HCT116 (cell line): ENCODE results near the gene EGFL7. TPM values are rescaled to one million over a fixed set of nuclear protein-coding genes. Genes with fewer than 3 reads are reported as not detected.

Experiments used
- ATAC-seq: fragments of 200-7000 bp; cut with Tn5 transposase; 2 replicates; pipeline ENCODE4 v1.9.1; 2020; ENCODE audit warnings: mild to moderate bottlenecking, moderate library complexity
- BruUV-seq: library from RNA; stranded (reverse); fragments of 400-500 nt; replicated peaks from 2 replicates; lab custom pipeline; 2021; lab: Mats Ljungman, UMichigan
- CTCF ChIA-PET: fragments of 300-600 bp; sonication (Branson Sonifier 250); formaldehyde crosslinking; loops from one replicate; lab custom pipeline; 2021; ENCODE audit warnings: antibody characterized with exemption; lab: Charles Lee
- POLR2A ChIA-PET: fragments of 300-600, 350-600 bp; sonication (Branson Sonifier 250); formaldehyde crosslinking; loops from one replicate; lab custom pipeline; 2021; ENCODE audit warnings: antibody characterized with exemption; lab: Charles Lee
- RAD21 ChIA-PET, 2 experiments: fragments of 300-600 bp; sonication (Branson Sonifier 250); formaldehyde crosslinking; loops; one replicate each; lab custom pipeline; 2023; ENCODE audit warnings: low total read pairs in 2 of 2; ENCODE audit not compliant: uncharacterized antibody in 2 of 2, unreplicated experiment in 2 of 2, low non-redundant PET in 1 of 2; lab: Charles Lee
- DNase-seq: peaks from one replicate; pipeline ENCODE4 v3.0.0-alpha.2; 2010; ENCODE audit warnings: low read depth, low spot score
- H2AFZ ChIP-seq: fragments of 200-600 bp; shearing (Covaris generic), sonication (generic); 2 replicates; pipeline ENCODE4 v1.6.1; 2017; ENCODE audit warnings: low read depth, mixed run types, mixed read lengths, antibody characterized with exemption, low read length; ENCODE audit not compliant: poor library complexity, severe bottlenecking
- H3K27ac ChIP-seq: 2 replicates; pipeline ENCODE4 v1.5.1; 2012; ENCODE audit warnings: low read depth, low read length
- H3K27me3 ChIP-seq: fragments of 200-600 bp; sonication (generic); 2 replicates; pipeline ENCODE4 v1.6.1; 2016; ENCODE audit warnings: mixed run types, low read length, mixed read lengths; ENCODE audit not compliant: insufficient read depth
- H3K36me3 ChIP-seq, 2 experiments: fragments of 200-500 bp in 1 of 2; fragments of 200-600 bp in 1 of 2; sonication (Bioruptor generic) in 1 of 2; sonication (generic) in 1 of 2; 2 replicates each; pipeline versions ENCODE4 v1.5.1 to v1.6.1; 2014 to 2016; ENCODE audit warnings: low read length in 2 of 2, inconsistent platforms in 1 of 2, mixed read lengths in 1 of 2, mixed run types in 1 of 2; ENCODE audit not compliant: insufficient read depth in 2 of 2, control insufficient read depth in 1 of 2
- H3K4me1 ChIP-seq, 2 experiments: fragments of 200-600 bp in 1 of 2; sonication (generic) in 1 of 2; 2 replicates each; pipeline versions ENCODE4 v1.5.1 to v1.6.1; 2012 to 2017; ENCODE audit warnings: low read length in 2 of 2, inconsistent platforms in 1 of 2, mild to moderate bottlenecking in 1 of 2, mixed read lengths in 1 of 2, mixed run types in 1 of 2, moderate library complexity in 1 of 2; ENCODE audit not compliant: insufficient read depth in 2 of 2, control insufficient read depth in 1 of 2
- H3K4me2 ChIP-seq: fragments of 200-600 bp; sonication (generic); 2 replicates; pipeline ENCODE4 v1.6.1; 2017; ENCODE audit warnings: mixed run types, low read length, mixed read lengths
- H3K4me3 ChIP-seq, 2 experiments: fragments of 200-600 bp in 1 of 2; sonication (generic) in 1 of 2; replicated peaks in 1 of 2; 2 replicates each; pipeline ENCODE4 v1.5.1; 2011 to 2016; ENCODE audit warnings: low read length in 2 of 2, control low read depth in 1 of 2, low read depth in 1 of 2, mild to moderate bottlenecking in 1 of 2, mixed read lengths in 1 of 2, mixed run types in 1 of 2
- H3K79me2 ChIP-seq: fragments of 200-600 bp; sonication (generic); 2 replicates; pipeline ENCODE4 v1.6.1; 2017; ENCODE audit warnings: mild to moderate bottlenecking, mixed run types, low read length, moderate library complexity, mixed read lengths; ENCODE audit not compliant: insufficient read depth
- H3K9ac ChIP-seq: fragments of 200-600 bp; sonication (generic); 2 replicates; pipeline ENCODE4 v1.6.1; 2016; ENCODE audit warnings: low read length, mixed read lengths
- H3K9me2 ChIP-seq: fragments of 200-600 bp; sonication (generic), shearing (Covaris generic); 2 replicates; pipeline ENCODE4 v1.6.1; 2017; ENCODE audit warnings: mixed run types, mild to moderate bottlenecking, moderate library complexity; ENCODE audit not compliant: insufficient read depth
- H3K9me3 ChIP-seq, 2 experiments: fragments of 200-500 bp in 1 of 2; fragments of 200-600 bp in 1 of 2; sonication (Bioruptor generic) in 1 of 2; sonication (generic) in 1 of 2; 2 replicates each; pipeline ENCODE4 v1.6.1; 2014 to 2017; ENCODE audit warnings: low read length in 2 of 2, mixed read lengths in 2 of 2, inconsistent platforms in 1 of 2, low read depth in 1 of 2, mild to moderate bottlenecking in 1 of 2, mixed run types in 1 of 2, moderate library complexity in 1 of 2; ENCODE audit not compliant: control insufficient read depth in 1 of 2, insufficient read depth in 1 of 2
- H4K20me1 ChIP-seq: fragments of 200-600 bp; sonication (generic), shearing (Covaris generic); 2 replicates; pipeline ENCODE4 v1.6.1; 2017; ENCODE audit warnings: mixed run types, mild to moderate bottlenecking, moderate library complexity; ENCODE audit not compliant: insufficient read depth
- ATF3 ChIP-seq: IDR thresholded peaks from 2 replicates; pipeline ENCODE4 v1.6.1; 2012
- CEBPB ChIP-seq: IDR thresholded peaks from 2 replicates; pipeline ENCODE4 v1.6.1; 2012; ENCODE audit warnings: low read depth
- EGR1 ChIP-seq: IDR thresholded peaks from 2 replicates; pipeline ENCODE4 v1.6.1; 2012; ENCODE audit warnings: low read depth
- ELF1 ChIP-seq: IDR thresholded peaks from 2 replicates; pipeline ENCODE4 v1.6.1; 2012; ENCODE audit warnings: low read depth, borderline replicate concordance
- RAD21 ChIP-seq: IDR thresholded peaks from 2 replicates; pipeline ENCODE4 v1.6.1; 2012; ENCODE audit warnings: low read depth, mild to moderate bottlenecking
- SP1 ChIP-seq: IDR thresholded peaks from 2 replicates; pipeline ENCODE4 v1.6.1; 2012; ENCODE audit warnings: low read depth
- ZBTB33 ChIP-seq: IDR thresholded peaks from 2 replicates; pipeline ENCODE4 v1.6.1; 2011; ENCODE audit warnings: mild to moderate bottlenecking, low read length, moderate library complexity; ENCODE audit not compliant: insufficient replicate concordance; ENCODE audit errors: extremely low read depth
- ZFX ChIP-seq: fragments of 450-650 bp; IDR thresholded peaks from 2 replicates; pipeline ENCODE4 v1.6.1; 2017
- ZNF274 ChIP-seq: fragments of 200-500 bp; sonication (Bioruptor generic); IDR thresholded peaks from 2 replicates; pipeline ENCODE4 v1.6.1; 2014; ENCODE audit warnings: mild to moderate bottlenecking, low read depth, low read length, inconsistent platforms
- intact Hi-C: fragments of 100-400 bp; cut with micrococcal nuclease; formaldehyde crosslinking; loops from 2 replicates; pipeline ENCODE4 v1.10.0; 2022
- total RNA-seq: library from RNA; stranded (reverse); gene quantifications from one replicate; pipeline ENCODE4 v1.2.1, GENCODE V29; 2021; ENCODE audit not compliant: unreplicated experiment

Gene EGFL7
- total RNA-seq, 1 experiment from 2014 or later = 82.0 TPM

- Histone ChIP-seq H3K27ac (peak overlapping the region; percentile 24; the same call in 1 of the 2 replicates), H3K27me3 (no peaks in the 10 kb centered on the region), H3K4me3 (no peak overlapping the region), H3K36me3 (peaks cover 0 to 7% of the 10 kb centered on the region in 2 experiments; a peak in 2 of 4 replicates), H3K9me2 (no peaks in the 10 kb centered on the region), H3K9ac (no peak overlapping the region), H3K4me1 (peaks cover 0 to 23% of the 10 kb centered on the region in 2 experiments; a peak in 1 of 4 replicates), H3K4me2 (no peak overlapping the region), H3K79me2 (peaks cover 15% of the 10 kb centered on the region), H3K9me3 (no peaks in the 10 kb centered on the region), H4K20me1 (no peaks in the 10 kb centered on the region), H2AFZ (no peak overlapping the region)
- DNase-seq (no peak), ATAC-seq (no peak)
- ChIA-PET CTCF (interaction anchor here (0.9 kb wide), 1 partner anchor 19 kb away, joined by 3 read pairs; no protein-coding TSS in a partner anchor), RAD21 (no interaction called here), POLR2A (interaction anchor here (1.3 kb wide), 1 partner anchor 19 kb away, joined by 4 read pairs; no protein-coding TSS in a partner anchor)
- no TSS peak for BruUV-seq
- intact Hi-C loops = no loop called here
- TF ChIP-seq SP1 (no peak), ZBTB33 (no peak)
Observed at GRCh38 chr9:136674786-136675349, 12.2 kb downstream of the EGFL7 start.

GRCh38 chr9:136675477-136676296 is 13.0 kb downstream of the EGFL7 start:
- H3K9ac ChIP-seq = no peak overlapping the region
- no TSS peak for BruUV-seq
- TF ChIP-seq ATF3 (no peak), ZNF274 (no peak), RAD21 (no peak), ELF1 (no peak), CEBPB (no peak), ZFX (no peak), ZBTB33 (no peak), EGR1 (no peak)

More at GRCh38 chr9:136675477-136676296, 13.0 kb downstream of the EGFL7 start:
- peaks cover 17% of the 10 kb centered on the region for H3K79me2 ChIP-seq
- H3K9me2 ChIP-seq = no peaks in the 10 kb centered on the region
- peaks cover 0 to 23% of the 10 kb centered on the region in 2 experiments; a peak in 1 of 4 replicates for H3K4me1 ChIP-seq
- H3K9me3 ChIP-seq = no peaks in the 10 kb centered on the region
- H3K4me2 ChIP-seq = no peak overlapping the region
- intact Hi-C loops = no loop called here
- RAD21 ChIA-PET = no interaction called here
- POLR2A ChIA-PET = interaction anchor here (1.1 to 1.5 kb wide), 3 partner anchors 9 to 18 kb away, joined by 3 to 4 read pairs (median 3); partner anchors contain the start of gene AGPAT2
- H3K36me3 ChIP-seq = peaks cover 0 to 7% of the 10 kb centered on the region in 2 experiments; a peak in 2 of 4 replicates
- H4K20me1 ChIP-seq = no peaks in the 10 kb centered on the region
- ATAC-seq (no peak), DNase-seq (no peak)
- H3K4me3 ChIP-seq = no peak overlapping the region
- H3K27ac ChIP-seq = no peak overlapping the region; the same call in 1 of the 2 replicates
- H3K27me3 ChIP-seq = no peaks in the 10 kb centered on the region
- no peak overlapping the region for H2AFZ ChIP-seq
- CTCF ChIA-PET = interaction anchor here (0.9 kb wide), 1 partner anchor 18 kb away, joined by 3 read pairs; no protein-coding TSS in a partner anchor
